ENCODE data around the gene BIRC5. TPM values are rescaled to one million over a fixed set of nuclear protein-coding genes. Genes with fewer than 3 reads are reported as not detected.

BIRC5 gene
- polyA plus RNA-seq, 1 donor: 13.6 TPM

- DNase-seq: no peak
Observed at GRCh38 chr17:78184351-78184750, 29.7 kb upstream of the BIRC5 start.

- DNase-seq: no peak
Observed at GRCh38 chr17:78184868-78185267, 29.2 kb upstream of the BIRC5 start.

GRCh38 chr17:78185981-78186691 lies 27.9 kb upstream of the BIRC5 start:
- DNase-seq: no peak

GRCh38 chr17:78186692-78187595 lies 27.1 kb upstream of the BIRC5 start, which contains the start of the genes AFMID and TK1:
TSS of gene AFMID (plus strand) at chr17:78187362. CDS start at chr17:78187371, 9 bp downstream.
TSS of gene TK1 (minus strand) at chr17:78187052. CDS start at chr17:78186994, 58 bp downstream.
- DNase-seq: peak; percentile 96

- DNase-seq: no peak
Observed at GRCh38 chr17:78196716-78197115, 17.3 kb upstream of the BIRC5 start.

- no peak for DNase-seq
Observed at GRCh38 chr17:78197147-78197832, 16.8 kb upstream of the BIRC5 start.

- no peak for DNase-seq
Observed at GRCh38 chr17:78200451-78200850, 13.6 kb upstream of the BIRC5 start.

- DNase-seq: no peak
Observed at GRCh38 chr17:78202666-78203065, 11.4 kb upstream of the BIRC5 start.

- no peak for DNase-seq
Observed at GRCh38 chr17:78204387-78205123, 9.5 kb upstream of the BIRC5 start.

GRCh38 chr17:78205124-78205775 lies 8.8 kb upstream of the BIRC5 start:
- DNase-seq: no peak

- DNase-seq: no peak
Observed at GRCh38 chr17:78206298-78206697, 7.8 kb upstream of the BIRC5 start.

- no peak for DNase-seq
Observed at GRCh38 chr17:78208486-78208885, 5.6 kb upstream of the BIRC5 start.

GRCh38 chr17:78210111-78210510 lies 3.9 kb upstream of the BIRC5 start:
- DNase-seq: no peak

- no peak for DNase-seq
Observed at GRCh38 chr17:78211032-78211431, 3.0 kb upstream of the BIRC5 start.

GRCh38 chr17:78214706-78215061 lies 631 bp downstream of the BIRC5 start:
- DNase-seq: no peak

GRCh38 chr17:78219396-78220150 lies 5.5 kb downstream of the BIRC5 start:
- DNase-seq: no peak

- no peak for DNase-seq
Observed at GRCh38 chr17:78223061-78223460, 9.0 kb downstream of the BIRC5 start.

- no peak for DNase-seq
Observed at GRCh38 chr17:78223765-78224164, 9.7 kb downstream of the BIRC5 start.

- no peak for DNase-seq
Observed at GRCh38 chr17:78224231-78225087, 10.4 kb downstream of the BIRC5 start.
